Activated CD4-positive, alpha-beta T cell treated with anti-CD3 and anti-CD28 coated beads for 48 hours (primary cell): ENCODE results near the gene PGS1.
A peak's percentile ranks its signal among the peaks of the same experiment; 100 is the strongest.

Experiments
- DNase-seq: peaks from one replicate; pipeline ENCODE4 v3.0.0-alpha.2; 2020

Gene PGS1

DNA sequence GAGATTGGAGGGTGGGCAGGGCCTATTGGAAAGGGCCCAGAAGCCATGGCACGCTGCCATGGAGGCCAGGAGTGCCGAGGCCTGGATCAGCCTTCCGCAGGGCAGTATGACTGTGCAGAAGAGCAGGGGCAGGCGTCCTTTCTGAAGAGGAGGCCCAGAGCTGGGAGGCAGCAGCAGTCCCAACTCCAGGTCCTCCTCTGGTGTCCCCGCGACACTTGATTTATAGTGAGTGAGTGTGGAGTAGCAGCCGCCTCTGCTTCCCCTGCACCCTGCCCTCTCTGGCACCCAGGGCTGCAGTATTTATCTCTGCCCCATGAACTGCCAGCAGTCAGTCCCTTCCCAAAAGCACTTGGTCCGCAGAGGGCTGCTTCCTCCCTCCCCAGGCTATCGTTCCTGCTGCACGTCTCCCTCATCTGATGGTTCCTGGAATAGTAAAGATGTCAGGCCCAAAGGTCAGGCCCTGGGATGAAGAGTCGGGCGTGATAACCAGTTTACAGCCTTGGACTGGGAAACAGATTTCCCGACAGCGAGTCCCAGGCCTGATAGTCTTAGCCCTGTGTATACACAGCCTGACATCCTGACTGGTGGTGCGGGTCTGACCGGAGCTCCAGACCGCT is 32.9 kb downstream of the PGS1 start:
- no peak for DNase-seq

DNA sequence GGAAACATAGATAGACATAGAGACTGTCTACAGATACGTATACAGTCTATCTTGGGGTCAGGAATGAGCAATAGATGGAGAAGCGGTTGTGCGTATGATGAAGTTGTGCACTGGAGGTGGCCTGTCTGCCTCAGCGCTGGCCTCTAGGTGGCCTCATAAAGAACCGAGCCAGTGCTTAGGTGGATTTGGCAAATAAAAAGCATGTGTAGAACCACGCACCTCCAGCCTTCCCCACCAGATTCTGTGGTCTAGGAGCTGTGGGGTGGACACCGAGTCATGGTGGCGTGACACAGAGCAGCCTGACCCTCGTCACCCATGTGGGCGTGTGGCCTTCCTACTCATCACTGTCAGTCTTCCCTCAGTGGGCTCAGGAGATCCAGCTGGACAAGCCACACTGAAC is 34.0 kb downstream of the PGS1 start:
- peak; percentile 69 for DNase-seq

DNA sequence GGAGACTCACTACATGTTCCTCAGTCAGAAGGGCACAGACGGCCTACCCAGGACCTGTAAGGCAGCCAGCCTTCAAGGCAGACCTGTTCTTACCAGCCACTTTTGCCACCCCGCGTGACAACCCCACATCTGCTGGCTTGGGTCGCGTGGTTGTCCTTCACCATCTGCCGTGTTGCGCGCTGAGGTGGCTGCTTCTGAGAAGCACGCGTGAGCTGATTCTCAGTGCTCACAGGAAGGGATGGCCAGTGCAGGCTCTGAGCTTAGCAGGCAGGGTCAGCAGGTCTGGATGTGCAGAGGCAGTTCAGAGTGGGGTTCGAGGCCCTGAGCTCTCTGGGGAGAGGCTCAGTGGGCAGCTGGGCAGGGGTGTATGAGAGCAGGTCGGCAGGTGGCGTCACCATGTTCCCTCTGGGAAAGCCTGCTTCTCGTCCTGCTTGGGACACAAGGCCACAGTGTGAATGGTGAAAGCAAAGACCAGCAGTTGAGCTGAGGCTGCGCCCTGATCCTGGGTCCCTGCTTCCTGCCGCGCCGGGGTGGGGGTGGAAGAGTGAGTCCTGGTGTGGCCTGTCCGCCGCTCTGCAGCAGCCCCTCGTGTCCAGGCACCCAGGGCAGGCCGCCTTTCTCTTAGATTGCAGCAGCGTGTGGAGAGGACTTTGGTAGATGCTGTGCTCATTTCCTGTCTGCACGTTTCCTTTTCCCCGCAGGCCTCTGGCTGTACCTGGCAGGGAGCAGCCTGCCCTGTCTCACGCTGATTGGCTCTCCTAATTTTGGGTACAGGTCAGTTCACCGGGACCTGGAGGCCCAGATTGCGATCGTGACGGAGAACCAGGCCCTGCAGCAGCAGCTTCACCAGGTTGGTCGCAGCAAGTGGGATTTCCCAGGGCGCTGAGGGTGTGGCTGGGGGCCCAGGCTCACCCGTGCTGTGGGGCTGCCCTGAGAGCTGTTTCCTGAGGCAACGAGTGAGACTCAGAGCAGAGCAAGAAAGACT is 36.0 kb downstream of the PGS1 start:
- DNase-seq: peak; percentile 52

- DNase-seq: no peak
Measured at GRCh38 chr17:78415821-78416711, 37.6 kb downstream of the PGS1 start.

- no peak for DNase-seq
Measured at GRCh38 chr17:78416791-78417530, 38.5 kb downstream of the PGS1 start.

GRCh38 chr17:78417531-78417909 is 39.1 kb downstream of the PGS1 start:
- no peak for DNase-seq

- DNase-seq: no peak
Measured at GRCh38 chr17:78418326-78419026, 40.0 kb downstream of the PGS1 start.

- no peak for DNase-seq
Measured at GRCh38 chr17:78419970-78420815, 41.7 kb downstream of the PGS1 start.

GRCh38 chr17:78421084-78421533 is 42.7 kb downstream of the PGS1 start:
- DNase-seq: no peak

DNA sequence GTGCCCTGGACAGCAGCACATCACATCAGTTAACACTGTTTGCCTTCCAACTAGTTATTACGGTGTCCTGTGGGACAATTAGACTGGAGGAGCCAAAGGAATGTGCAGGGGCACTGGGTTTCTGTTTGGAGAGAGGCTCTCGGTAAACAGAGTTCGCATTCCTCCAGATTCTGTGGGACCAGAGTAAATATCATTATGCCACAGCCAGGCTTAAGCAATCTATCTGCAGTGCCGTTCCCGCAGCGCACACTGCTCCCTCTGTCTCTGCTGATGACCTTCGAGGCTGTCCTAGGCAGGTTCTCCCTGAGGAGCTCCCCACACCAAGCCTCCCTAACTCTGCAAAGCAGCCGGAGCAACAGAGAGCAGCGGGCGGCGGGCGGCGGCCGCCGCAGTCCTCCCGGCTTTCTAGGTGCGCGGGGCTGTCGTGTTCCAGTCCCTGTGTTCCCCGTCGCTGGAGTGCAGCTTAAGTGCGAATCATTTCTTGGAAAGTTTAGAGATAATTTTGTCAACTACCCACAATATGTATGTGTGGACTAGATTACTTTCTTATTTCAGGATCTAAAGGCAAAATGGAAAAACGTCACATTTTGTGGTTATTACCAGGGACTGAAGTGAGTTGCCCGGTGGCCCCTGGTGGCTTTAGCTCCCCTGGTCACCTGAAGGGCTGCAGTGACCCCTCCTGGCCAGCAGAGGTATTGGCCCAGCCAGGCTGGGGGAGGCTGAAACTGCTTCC is 43.3 kb downstream of the PGS1 start:
- DNase-seq: peak; percentile 84

GRCh38 chr17:78422267-78422605 is 43.8 kb downstream of the PGS1 start:
- DNase-seq: no peak

DNA sequence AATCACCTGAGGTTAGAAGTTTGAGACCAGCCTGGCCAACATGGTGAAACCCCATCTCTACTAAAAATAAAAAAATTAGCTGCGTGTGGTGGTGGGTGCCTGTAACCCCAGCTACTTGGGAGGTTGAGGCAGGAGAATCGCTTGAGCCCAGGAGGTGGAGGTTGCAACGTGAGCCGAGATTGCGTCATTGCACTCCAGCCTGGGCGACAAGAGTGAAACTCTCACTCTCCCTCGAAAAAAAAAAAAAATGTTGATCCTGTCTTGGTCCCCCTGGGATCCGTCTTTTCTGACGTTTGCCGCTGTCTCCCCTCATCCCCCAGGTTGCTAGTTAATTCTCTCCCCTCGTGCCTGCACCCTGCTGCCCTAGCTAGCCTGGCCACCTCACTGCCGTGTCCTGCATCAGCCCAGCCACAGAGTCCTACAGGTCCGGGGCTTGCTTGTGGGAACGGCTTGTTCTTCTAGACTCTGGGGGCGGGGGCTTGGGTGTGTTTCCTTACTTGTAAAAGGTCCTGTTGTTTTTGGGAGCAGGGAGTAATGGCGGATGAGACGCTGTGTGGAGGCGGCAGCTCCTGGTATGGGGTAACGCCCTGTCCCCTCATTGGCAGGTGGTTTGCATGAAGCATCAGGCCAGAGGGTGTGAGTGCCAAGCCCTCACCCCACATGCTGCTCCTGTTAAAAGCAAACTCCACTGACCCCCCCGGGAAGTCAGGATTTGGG is 44.6 kb downstream of the PGS1 start:
- no peak for DNase-seq

GRCh38 chr17:78423961-78424675 is 45.7 kb downstream of the PGS1 start:
- no peak for DNase-seq

DNA sequence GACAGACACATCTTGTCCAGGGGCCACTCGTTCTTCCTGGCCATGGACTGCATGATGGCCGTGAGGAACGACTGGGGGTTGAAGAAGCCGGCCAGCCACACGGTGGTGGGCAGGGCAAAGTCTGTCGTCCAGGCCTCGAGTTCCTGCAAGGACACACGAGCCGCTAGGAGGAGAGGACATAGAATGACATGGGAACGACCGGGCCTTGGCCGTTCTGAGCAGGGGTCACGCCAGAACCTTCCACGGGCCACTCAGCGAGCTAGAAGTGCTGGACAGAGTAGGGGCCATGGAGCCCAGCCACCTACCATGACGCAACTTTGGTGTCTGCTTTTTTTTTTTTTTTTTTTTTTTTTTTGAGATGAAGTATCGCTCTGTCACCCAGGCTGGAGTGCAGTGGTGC is 47.0 kb downstream of the PGS1 start:
- DNase-seq: no peak

DNA sequence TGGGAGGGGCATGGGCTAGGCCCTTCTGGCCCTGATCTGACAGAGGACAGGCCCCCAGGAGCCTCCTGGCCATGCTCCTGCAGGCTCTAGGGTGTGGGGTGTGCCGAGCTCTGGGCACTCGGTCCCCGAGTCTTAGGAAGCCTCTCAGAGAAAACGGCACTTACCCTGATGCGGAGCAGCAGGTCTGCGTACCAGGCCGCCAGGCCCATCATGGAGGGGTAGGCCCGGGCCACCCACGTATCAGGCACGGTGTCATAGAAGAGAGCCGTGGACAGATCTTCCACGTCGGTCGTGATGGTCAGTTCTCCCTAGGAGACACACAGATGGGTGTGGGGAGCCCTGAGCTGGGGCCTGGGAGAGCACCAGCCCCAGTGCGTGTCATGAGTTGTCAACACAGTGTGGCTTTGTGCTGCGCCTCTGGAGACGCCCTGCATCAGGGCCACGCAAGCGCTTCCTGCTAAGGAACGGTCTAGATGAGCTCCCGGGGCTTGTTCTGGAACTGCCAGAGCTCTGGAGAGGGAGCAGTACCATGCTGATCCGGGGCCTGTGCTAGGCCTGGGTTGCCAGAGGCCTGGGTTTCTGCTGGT is 47.9 kb downstream of the PGS1 start:
- no peak for DNase-seq

DNA sequence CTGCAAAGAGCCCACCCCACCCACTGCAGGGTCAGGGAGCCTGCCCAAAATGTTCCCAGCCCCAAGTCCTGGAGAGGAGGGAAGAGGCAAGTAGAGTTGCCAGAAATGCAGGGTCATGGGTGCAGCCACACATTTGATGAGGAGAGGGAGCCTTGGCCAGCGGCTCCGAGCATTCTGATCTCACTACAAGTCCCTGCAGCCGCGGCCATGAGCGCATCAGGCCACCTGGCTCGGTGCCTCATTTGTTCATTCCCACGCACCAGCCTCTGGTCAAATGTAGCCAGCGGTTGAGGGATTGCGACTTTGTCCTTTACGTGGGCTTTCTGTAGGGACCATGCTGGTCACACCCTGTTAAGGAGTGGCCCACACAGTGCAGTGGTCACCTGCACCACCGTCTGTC is 48.7 kb downstream of the PGS1 start:
- DNase-seq: no peak

DNA sequence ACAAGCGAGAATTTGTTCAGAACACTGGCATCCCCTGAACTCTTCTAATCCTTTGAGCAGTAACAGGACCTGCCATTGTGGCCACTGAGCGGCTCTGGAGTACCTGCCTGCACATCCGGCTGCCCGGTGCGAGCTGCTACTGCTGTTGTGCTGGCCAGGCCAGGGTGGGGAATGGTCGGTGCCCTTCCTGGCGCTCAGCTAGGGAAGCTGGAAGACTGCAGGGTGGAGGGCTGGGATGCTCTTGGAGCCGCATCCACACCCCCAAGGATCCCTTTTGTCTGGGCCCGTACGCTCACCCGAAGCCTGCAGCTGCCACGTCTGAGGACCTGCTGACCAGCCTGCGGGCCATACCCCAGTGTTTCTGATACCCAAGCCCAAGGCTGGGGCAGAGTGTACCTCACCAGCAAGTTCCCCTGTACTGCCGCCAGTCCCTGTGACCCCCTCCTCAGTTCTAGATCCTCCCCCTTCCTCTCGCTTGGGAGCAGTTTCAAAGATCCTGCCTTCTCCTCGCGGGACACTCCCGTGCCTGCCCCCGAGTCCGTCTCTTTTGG is 49.7 kb downstream of the PGS1 start:
- no peak for DNase-seq
